Activated naive CD8-positive, alpha-beta T cell treated with anti-CD3 and anti-CD28 coated beads, Interleukin-2, amount 10 ng/mL, durations not matched to agents 7 days and 5 days (primary cell): ENCODE results near the gene RASSF8. TPM values are rescaled to one million over a fixed set of nuclear protein-coding genes. Genes with fewer than 3 reads are reported as not detected.
A peak's percentile ranks its signal among the peaks of the same experiment; 100 is the strongest.

Source experiments
- ATAC-seq: fragments of 150-1000 bp; cut with Tn5 transposase; one replicate; pipeline ENCODE4 v1.10.0; 2021; ENCODE audit warnings: low read depth, moderate library complexity
- POLR2A ChIA-PET: fragments of 350-600 bp; sonication (Branson Sonifier 250); formaldehyde crosslinking; loops from one replicate; lab custom pipeline; 2021; ENCODE audit warnings: antibody characterized with exemption; lab: Charles Lee
- DNase-seq: peaks from one replicate; pipeline ENCODE4 v3.0.0; 2021
- H3K27ac Mint-ChIP-seq: one replicate; pipeline ENCODE4 v1.8.0; 2022; ENCODE audit warnings: mild to moderate bottlenecking, mixed read lengths
- H3K27me3 Mint-ChIP-seq: one replicate; pipeline ENCODE4 v1.8.0; 2022; ENCODE audit warnings: mild to moderate bottlenecking, moderate library complexity, mixed read lengths
- H3K36me3 Mint-ChIP-seq: one replicate; pipeline ENCODE4 v1.8.0; 2021; ENCODE audit warnings: mild to moderate bottlenecking, mixed read lengths
- H3K4me1 Mint-ChIP-seq: one replicate; pipeline ENCODE4 v1.8.0; 2021; ENCODE audit warnings: mixed read lengths
- H3K4me3 Mint-ChIP-seq: one replicate; pipeline ENCODE4 v1.8.0; 2022; ENCODE audit warnings: mild to moderate bottlenecking, moderate library complexity, mixed read lengths
- H3K9me3 Mint-ChIP-seq: one replicate; pipeline ENCODE4 v1.8.0; 2021; ENCODE audit warnings: mixed read lengths
- total RNA-seq, 2 experiments: library from RNA; stranded (reverse); gene quantifications; one replicate each; pipeline ENCODE4 v1.2.3, GENCODE V29; 2021

The RASSF8 gene
- total RNA-seq = under 1 TPM; 0.33 to 0.91 TPM

- Mint-ChIP-seq H3K4me1 (peaks cover 11% of the 10 kb centered on the region), H3K36me3 (peaks cover 1% of the 10 kb centered on the region), H3K27me3 (peaks cover 73% of the 10 kb centered on the region), H3K9me3 (peaks cover 1% of the 10 kb centered on the region), H3K4me3 (peak within 1 kb of the TSS; percentile 82), H3K27ac (no peak within 1 kb of the TSS)
- DNase-seq (peak; percentile 65), ATAC-seq (peak; percentile 85)
- POLR2A ChIA-PET = no interaction called here
These were observed at the start of gene RASSF8 for GRCh38 chr12:25958428-25959070. Gene RASSF8 (plus strand): TSS chr12:25958682. CDS start chr12:26055344, 96,662 bp downstream.

- no peak overlapping the region for H3K27ac Mint-ChIP-seq
- POLR2A ChIA-PET = no interaction called here
These were observed 43.9 kb upstream of the RASSF8 start for GRCh38 chr12:25914551-25914950.

GRCh38 chr12:25924491-25925001 lies 33.9 kb upstream of the RASSF8 start:
- H3K4me1 Mint-ChIP-seq = no peaks in the 10 kb centered on the region
- no peak overlapping the region for H3K4me3 Mint-ChIP-seq
- H3K27me3 Mint-ChIP-seq = no peaks in the 10 kb centered on the region
- no peak for DNase-seq
- H3K27ac Mint-ChIP-seq = no peak overlapping the region
- H3K36me3 Mint-ChIP-seq = peaks cover 1% of the 10 kb centered on the region
- POLR2A ChIA-PET = no interaction called here
- H3K9me3 Mint-ChIP-seq = peaks cover 2% of the 10 kb centered on the region
- ATAC-seq = no peak

More at GRCh38 chr12:25914551-25914950, 43.9 kb upstream of the RASSF8 start:
- Mint-ChIP-seq H3K4me3 (no peak overlapping the region), H3K9me3 (no peaks in the 10 kb centered on the region), H3K36me3 (no peaks in the 10 kb centered on the region), H3K27me3 (peaks cover 5% of the 10 kb centered on the region), H3K4me1 (no peaks in the 10 kb centered on the region)
- no peak for DNase-seq
- no peak for ATAC-seq

GRCh38 chr12:25925064-25925463 lies 33.4 kb upstream of the RASSF8 start:
- POLR2A ChIA-PET = no interaction called here
- no peaks in the 10 kb centered on the region for H3K4me1 Mint-ChIP-seq

GRCh38 chr12:25926536-25926935 lies 31.9 kb upstream of the RASSF8 start:
- H3K27me3 Mint-ChIP-seq = peaks cover 4% of the 10 kb centered on the region
- peaks cover 2% of the 10 kb centered on the region for H3K9me3 Mint-ChIP-seq
- peaks cover 1% of the 10 kb centered on the region for H3K36me3 Mint-ChIP-seq
- no peak overlapping the region for H3K4me3 Mint-ChIP-seq
- DNase-seq (no peak), ATAC-seq (no peak)
- no peaks in the 10 kb centered on the region for H3K4me1 Mint-ChIP-seq
- H3K27ac Mint-ChIP-seq = no peak overlapping the region
- POLR2A ChIA-PET = no interaction called here

More at GRCh38 chr12:25925064-25925463, 33.4 kb upstream of the RASSF8 start:
- DNase-seq = no peak
- H3K4me3 Mint-ChIP-seq = no peak overlapping the region
- peaks cover 1% of the 10 kb centered on the region for H3K36me3 Mint-ChIP-seq
- no peak overlapping the region for H3K27ac Mint-ChIP-seq
- H3K9me3 Mint-ChIP-seq = peaks cover 2% of the 10 kb centered on the region
- ATAC-seq = no peak
- no peaks in the 10 kb centered on the region for H3K27me3 Mint-ChIP-seq

GRCh38 chr12:25929142-25929541 lies 29.3 kb upstream of the RASSF8 start:
- ATAC-seq = no peak
- peaks cover 9% of the 10 kb centered on the region for H3K27me3 Mint-ChIP-seq

GRCh38 chr12:25932971-25933370 lies 25.5 kb upstream of the RASSF8 start:
- Mint-ChIP-seq H3K4me3 (no peak overlapping the region), H3K36me3 (no peaks in the 10 kb centered on the region), H3K4me1 (no peaks in the 10 kb centered on the region), H3K9me3 (no peaks in the 10 kb centered on the region), H3K27ac (no peak overlapping the region), H3K27me3 (peaks cover 9% of the 10 kb centered on the region)
- DNase-seq = no peak
- ATAC-seq = no peak
- POLR2A ChIA-PET = no interaction called here

More at GRCh38 chr12:25929142-25929541, 29.3 kb upstream of the RASSF8 start:
- Mint-ChIP-seq H3K36me3 (peaks cover 1% of the 10 kb centered on the region), H3K4me1 (no peaks in the 10 kb centered on the region), H3K27ac (no peak overlapping the region), H3K9me3 (peaks cover 2% of the 10 kb centered on the region), H3K4me3 (no peak overlapping the region)
- POLR2A ChIA-PET = no interaction called here
- DNase-seq = no peak

- H3K27ac Mint-ChIP-seq = no peak overlapping the region
- H3K4me3 Mint-ChIP-seq = no peak overlapping the region
- no peak for DNase-seq
- POLR2A ChIA-PET = no interaction called here
- H3K36me3 Mint-ChIP-seq = no peaks in the 10 kb centered on the region
- H3K4me1 Mint-ChIP-seq = no peaks in the 10 kb centered on the region
- H3K9me3 Mint-ChIP-seq = no peaks in the 10 kb centered on the region
- H3K27me3 Mint-ChIP-seq = peaks cover 9% of the 10 kb centered on the region
- no peak for ATAC-seq
These were observed 24.0 kb upstream of the RASSF8 start for GRCh38 chr12:25934456-25934855.

- H3K4me1 Mint-ChIP-seq = no peaks in the 10 kb centered on the region
- ATAC-seq (no peak), DNase-seq (no peak)
- no peak overlapping the region for H3K4me3 Mint-ChIP-seq
- H3K9me3 Mint-ChIP-seq = no peaks in the 10 kb centered on the region
- no peak overlapping the region for H3K27ac Mint-ChIP-seq
- POLR2A ChIA-PET = no interaction called here
- H3K27me3 Mint-ChIP-seq = peaks cover 9% of the 10 kb centered on the region
- no peaks in the 10 kb centered on the region for H3K36me3 Mint-ChIP-seq
These were observed 22.9 kb upstream of the RASSF8 start for GRCh38 chr12:25935355-25936144.

GRCh38 chr12:25937096-25937495 lies 21.4 kb upstream of the RASSF8 start:
- POLR2A ChIA-PET = no interaction called here

GRCh38 chr12:25938581-25938980 lies 19.9 kb upstream of the RASSF8 start:
- Mint-ChIP-seq H3K36me3 (no peaks in the 10 kb centered on the region), H3K9me3 (no peaks in the 10 kb centered on the region), H3K4me1 (no peaks in the 10 kb centered on the region), H3K4me3 (no peak overlapping the region), H3K27me3 (peaks cover 4% of the 10 kb centered on the region), H3K27ac (no peak overlapping the region)
- POLR2A ChIA-PET = no interaction called here
- DNase-seq = no peak
- ATAC-seq = no peak

More at GRCh38 chr12:25937096-25937495, 21.4 kb upstream of the RASSF8 start:
- H3K27ac Mint-ChIP-seq = no peak overlapping the region
- H3K4me3 Mint-ChIP-seq = no peak overlapping the region
- no peaks in the 10 kb centered on the region for H3K9me3 Mint-ChIP-seq
- ATAC-seq (no peak), DNase-seq (no peak)
- peaks cover 7% of the 10 kb centered on the region for H3K27me3 Mint-ChIP-seq
- no peaks in the 10 kb centered on the region for H3K4me1 Mint-ChIP-seq
- no peaks in the 10 kb centered on the region for H3K36me3 Mint-ChIP-seq

GRCh38 chr12:25939606-25940005 lies 18.9 kb upstream of the RASSF8 start:
- POLR2A ChIA-PET = no interaction called here
- DNase-seq (no peak), ATAC-seq (no peak)
- Mint-ChIP-seq H3K36me3 (no peaks in the 10 kb centered on the region), H3K27me3 (peaks cover 2% of the 10 kb centered on the region), H3K9me3 (no peaks in the 10 kb centered on the region), H3K27ac (no peak overlapping the region), H3K4me3 (no peak overlapping the region), H3K4me1 (no peaks in the 10 kb centered on the region)

GRCh38 chr12:25940886-25941285 lies 17.6 kb upstream of the RASSF8 start:
- POLR2A ChIA-PET = no interaction called here
- H3K4me1 Mint-ChIP-seq = no peaks in the 10 kb centered on the region
- DNase-seq (no peak), ATAC-seq (no peak)
- H3K9me3 Mint-ChIP-seq = no peaks in the 10 kb centered on the region
- no peaks in the 10 kb centered on the region for H3K36me3 Mint-ChIP-seq
- no peak overlapping the region for H3K4me3 Mint-ChIP-seq
- H3K27me3 Mint-ChIP-seq = peaks cover 2% of the 10 kb centered on the region
- no peak overlapping the region for H3K27ac Mint-ChIP-seq

- H3K9me3 Mint-ChIP-seq = no peaks in the 10 kb centered on the region
- no peaks in the 10 kb centered on the region for H3K4me1 Mint-ChIP-seq
- no peak overlapping the region for H3K4me3 Mint-ChIP-seq
- H3K36me3 Mint-ChIP-seq = no peaks in the 10 kb centered on the region
- POLR2A ChIA-PET = no interaction called here
- H3K27ac Mint-ChIP-seq = no peak overlapping the region
- no peak for DNase-seq
- ATAC-seq = no peak
- H3K27me3 Mint-ChIP-seq = peaks cover 4% of the 10 kb centered on the region
These were observed 15.8 kb upstream of the RASSF8 start for GRCh38 chr12:25942709-25943108.
